SKM-1 treated with dmso at 0.1 percent for 144 hours (cell line): ENCODE results near the gene IP6K1.

Source experiments
- DNase-seq: peaks from one replicate; lab custom pipeline; 2025; ENCODE audit not compliant: unreplicated experiment; lab: John Stamatoyannopoulos, UW

Gene IP6K1

DNA sequence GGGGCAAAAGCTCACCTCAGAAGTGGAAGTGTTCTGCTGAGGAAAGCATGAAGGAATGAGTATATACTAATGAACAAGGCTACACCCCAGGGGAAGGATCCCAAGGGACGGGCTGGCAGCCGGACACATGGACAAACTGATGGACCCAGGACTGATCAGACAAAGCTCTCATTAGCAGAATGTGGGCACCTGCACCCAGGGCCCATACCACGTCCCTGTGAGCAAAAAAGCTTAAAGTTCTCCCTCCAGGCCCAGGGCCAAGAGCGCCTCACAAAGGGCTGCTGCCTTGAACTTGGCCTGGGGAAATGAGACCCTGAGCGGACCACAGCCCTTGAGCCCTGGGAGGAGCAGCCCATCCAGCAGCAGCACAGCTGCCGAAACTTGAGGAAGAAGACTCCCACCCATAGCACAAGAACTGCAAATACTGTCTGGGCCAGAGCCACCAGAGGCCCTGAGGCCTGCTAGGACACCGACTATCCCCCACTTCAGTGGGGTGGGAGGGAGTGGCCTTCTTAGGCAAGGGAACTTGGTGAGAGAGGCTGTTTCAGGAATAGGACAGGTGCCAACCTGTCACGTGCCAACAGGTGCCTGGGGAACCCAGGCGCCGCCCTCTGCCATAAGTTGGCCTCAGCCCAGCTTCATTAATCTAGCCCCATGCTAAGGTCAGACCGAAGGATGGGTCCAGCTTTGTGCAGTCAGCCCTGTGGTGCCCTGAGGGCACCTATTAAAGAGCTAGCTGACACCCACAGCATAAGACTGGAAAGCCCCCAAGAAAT is 60.2 kb downstream of the IP6K1 start:
- no peak for DNase-seq

DNA sequence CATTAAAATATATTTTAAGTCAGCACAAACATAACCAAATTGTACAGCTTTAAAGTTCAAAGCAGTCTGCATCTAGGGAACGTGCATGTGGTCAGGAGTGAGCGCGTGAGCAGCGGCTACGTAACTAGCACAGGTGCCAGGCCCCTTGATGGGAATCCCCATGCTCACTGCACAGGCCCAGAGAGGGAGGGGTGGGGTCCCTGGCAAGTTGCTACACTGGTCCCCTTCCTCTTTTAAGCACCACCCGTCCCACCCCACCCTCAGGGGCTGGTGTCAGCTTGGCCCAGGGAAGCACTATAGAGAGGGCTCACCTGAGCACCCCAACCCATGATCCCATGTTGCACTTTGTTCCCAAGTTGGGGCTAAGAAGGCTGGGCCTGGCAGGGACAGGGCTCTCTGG is 61.8 kb downstream of the IP6K1 start:
- DNase-seq, result no peak

DNA sequence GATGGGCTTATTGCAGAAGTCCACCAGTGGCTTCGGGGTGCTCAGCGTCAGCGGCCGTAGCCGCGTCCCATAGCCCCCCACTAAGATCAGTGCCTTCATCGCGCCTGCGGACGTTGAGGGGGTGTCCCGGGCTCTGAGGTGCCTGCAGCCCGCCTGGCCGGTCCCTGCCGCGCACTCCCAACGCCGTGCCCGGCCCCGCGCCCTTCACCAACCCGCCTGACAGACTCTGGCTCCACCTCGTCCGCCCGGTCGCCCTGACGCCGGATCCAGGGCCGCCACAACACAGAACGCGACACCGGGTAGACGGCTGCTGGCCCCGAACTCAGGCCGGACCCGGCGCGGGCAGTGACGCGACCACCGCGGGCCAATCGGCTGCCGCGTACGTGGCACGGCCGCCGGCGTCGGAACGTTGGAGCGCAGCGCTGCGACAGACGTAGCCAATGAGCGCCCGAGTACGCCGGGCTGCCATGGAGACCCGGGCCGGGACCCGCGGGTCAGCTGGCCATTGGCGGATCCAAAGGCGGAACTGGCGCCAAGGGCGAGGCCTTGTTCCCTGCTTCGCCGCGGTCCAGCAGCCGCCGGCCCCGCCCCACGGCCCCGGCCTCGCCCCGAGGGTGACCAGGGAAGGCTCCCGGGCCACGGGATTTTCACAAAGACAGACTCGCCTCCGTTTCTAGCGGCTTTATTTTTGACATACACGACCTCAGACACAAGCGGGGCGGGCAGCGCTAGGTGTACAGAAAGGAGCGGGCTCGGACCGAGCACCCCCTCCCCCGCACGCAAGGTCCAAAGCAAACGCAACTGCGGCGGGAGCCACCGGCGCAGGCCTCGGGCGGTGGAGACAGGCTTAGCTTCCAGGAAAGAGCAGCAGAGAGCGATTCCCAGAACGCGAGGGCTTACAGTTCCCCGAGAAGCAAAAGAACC is 62.5 kb downstream of the IP6K1 start, which contains the start of gene GMPPB:
TSS of gene GMPPB (minus strand) at position 324 of the 924 bp plus-strand sequence. CDS start at position 99, 225 bp downstream.
- DNase-seq, result peak; percentile 93

DNA sequence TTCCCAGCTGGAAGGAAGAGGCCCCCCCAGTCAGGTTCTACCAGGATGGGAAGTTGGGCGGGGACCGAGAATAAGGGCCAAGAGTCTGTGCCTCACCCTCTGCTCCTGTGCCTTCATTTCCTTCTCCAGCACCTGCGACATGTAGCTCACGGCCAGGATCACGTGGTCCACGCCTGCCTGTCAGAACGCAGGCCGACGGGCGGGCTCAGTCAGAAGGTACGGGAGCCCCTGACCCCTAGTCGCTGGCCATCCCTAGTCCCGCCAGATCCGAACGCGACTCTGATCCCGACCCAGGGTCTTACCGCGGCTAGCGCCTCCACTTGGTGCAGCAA is 63.1 kb downstream of the IP6K1 start:
- peak; percentile 23 for DNase-seq

DNA sequence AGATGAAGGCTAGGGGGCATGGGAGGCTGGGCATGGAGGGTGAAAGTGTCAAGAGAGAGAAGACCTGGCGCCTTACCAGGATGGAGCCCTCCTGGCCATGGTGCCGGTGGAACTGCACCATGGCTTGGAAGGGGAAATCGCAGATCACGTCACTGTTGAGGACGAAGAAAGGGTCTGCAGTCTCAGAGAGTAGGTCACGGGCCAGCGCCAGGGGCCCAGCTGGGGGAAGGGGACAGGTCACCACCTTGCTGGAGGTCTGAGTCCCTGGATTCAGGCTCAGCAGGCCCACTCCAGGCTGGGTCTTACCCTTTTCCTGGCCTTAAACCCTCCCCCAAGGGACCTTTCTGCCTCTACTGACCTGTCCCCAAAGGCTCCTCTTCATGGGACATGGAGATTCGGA is 63.4 kb downstream of the IP6K1 start:
- DNase-seq, result no peak

DNA sequence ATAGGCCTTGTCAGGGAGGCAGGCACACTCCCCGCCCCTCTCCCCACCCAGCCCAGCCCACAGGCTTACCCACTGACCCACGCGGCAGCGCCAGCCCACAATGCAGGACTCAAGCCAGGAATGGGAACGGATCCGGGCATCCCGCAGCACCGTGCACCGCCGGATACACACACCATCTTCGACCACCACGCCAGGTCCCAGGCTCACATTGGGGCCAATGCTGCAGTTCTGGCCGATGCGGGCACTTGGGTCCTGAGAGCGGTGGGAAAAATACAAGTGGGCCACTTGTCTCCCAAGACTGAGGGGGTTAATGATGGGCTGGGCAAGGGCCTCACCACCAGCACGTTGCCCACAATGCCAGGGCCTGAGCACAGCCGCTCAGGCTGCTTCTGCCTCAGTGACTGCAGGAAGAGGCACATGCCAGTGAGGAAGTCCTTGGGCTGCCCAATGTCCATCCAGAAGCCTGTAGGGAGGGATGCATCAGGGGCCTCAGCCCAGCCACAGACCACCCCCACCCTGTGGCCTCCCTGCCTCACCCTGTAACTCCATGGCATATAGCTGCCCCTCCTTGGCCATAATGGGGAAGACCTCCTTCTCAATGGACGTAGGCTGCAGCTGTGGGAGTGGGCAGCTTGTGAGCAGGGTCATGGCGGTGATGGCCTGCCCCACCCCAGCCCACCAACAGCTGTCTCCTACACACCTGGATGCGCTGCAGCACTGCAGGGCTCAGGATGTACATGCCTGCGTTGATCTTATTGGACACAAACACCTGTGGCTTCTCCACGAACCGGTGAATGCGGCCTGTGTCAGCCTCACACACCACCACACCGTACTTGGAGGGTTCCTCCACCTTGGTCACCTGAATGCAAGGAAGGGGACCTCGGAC is 64.2 kb downstream of the IP6K1 start:
- DNase-seq, result no peak

DNA sequence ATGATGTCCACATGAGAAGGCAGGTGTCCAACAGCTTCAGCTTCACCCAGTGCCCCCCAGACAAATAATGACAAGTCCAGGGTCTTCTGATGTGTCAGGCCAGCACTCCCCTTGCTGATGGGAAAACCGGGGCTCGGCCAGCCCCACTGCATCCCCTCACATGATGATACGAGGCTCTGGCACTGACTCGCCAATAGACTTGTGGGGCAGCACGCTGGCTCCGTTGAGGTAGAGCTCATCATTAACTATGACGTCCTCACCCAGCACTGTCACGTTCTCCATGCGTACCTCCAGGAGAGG is 64.8 kb downstream of the IP6K1 start:
- no peak for DNase-seq

DNA sequence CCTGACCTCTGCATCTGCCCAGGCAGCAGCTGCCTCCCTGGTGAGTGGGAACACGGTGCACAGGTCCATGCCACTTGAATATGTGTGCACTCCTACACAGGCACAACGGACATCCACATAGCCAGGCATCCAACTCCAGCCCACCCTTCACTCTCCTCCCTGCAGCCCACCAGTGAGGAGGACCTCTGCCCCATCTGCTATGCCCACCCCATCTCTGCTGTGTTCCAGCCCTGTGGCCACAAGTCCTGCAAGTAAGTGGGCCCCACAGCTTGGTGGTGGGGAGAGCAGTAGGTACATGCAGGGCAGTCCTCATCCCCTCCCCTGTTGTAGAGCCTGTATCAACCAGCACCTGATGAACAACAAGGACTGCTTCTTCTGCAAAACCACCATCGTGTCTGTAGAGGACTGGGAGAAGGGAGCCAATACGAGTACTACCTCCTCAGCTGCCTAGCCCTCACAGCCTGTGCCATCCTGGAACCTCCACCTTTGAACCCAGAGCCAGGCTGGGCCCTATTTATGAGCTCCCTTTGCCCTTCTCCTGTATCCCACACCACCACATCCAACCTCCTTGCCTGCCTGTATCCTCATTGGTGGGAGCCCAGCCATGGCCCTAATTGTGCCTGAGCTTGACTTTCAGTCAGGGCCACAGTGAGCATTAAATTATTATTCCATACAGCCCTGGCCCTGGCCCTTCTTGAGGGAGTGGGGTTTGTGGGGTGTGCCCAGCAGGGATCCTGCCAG is 65.3 kb downstream of the IP6K1 start:
- no peak for DNase-seq

DNA sequence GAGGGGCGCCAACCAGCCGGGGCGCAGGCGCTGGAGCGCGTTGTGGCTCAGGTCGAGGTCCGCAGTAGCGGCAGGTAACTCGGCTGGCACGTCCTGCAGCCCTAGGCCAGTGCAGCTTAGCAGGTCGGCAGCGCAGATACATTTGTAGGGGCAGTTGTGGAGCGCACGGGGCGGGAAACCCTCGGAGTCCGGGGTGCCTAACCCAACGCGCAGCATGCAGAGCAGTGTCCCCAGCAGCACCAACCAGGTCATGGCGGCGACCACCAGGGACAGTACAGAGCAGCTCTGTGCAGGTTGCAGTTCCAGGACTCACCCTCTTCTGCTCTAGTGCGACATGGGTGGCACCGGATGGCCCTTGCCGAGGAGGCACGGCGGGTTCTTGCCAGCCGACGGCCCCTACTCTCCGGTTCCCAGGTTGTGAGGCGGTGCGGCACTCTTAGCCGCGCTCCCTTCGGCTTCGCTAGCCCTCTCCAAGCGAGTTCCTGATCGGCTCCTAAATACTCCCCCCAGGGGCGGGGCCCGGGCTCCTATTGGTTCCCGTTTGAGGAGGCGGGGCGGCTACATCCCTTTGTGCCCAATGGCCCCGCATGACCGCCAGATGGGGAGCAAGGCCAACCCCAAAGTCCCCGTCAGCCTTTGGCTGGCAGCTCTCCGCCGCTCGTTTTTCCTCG is 67.0 kb downstream of the IP6K1 start, which contains the start of gene AMIGO3:
TSS of gene AMIGO3 (minus strand) at position 471 of the 671 bp plus-strand sequence. CDS start at position 252, 219 bp downstream.
- peak; percentile 66 for DNase-seq

DNA sequence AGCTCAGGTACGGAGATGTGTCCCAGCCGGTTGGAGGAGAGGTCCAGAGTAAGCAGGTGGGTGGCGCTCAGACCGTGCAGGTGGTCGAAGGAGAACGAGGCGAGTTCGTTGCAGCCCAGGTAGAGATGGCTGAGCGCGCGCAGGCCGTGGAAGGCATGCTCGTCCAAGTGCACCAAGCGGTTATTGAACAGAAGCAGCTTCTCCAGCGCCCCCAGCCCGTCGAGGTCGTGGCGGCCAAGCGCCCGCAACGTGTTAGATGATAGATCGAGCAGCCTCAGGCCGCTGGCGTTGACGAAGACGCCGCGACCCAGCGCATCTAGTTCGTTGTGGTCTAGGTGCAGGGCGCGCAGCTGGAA is 67.5 kb downstream of the IP6K1 start:
- no peak for DNase-seq

DNA sequence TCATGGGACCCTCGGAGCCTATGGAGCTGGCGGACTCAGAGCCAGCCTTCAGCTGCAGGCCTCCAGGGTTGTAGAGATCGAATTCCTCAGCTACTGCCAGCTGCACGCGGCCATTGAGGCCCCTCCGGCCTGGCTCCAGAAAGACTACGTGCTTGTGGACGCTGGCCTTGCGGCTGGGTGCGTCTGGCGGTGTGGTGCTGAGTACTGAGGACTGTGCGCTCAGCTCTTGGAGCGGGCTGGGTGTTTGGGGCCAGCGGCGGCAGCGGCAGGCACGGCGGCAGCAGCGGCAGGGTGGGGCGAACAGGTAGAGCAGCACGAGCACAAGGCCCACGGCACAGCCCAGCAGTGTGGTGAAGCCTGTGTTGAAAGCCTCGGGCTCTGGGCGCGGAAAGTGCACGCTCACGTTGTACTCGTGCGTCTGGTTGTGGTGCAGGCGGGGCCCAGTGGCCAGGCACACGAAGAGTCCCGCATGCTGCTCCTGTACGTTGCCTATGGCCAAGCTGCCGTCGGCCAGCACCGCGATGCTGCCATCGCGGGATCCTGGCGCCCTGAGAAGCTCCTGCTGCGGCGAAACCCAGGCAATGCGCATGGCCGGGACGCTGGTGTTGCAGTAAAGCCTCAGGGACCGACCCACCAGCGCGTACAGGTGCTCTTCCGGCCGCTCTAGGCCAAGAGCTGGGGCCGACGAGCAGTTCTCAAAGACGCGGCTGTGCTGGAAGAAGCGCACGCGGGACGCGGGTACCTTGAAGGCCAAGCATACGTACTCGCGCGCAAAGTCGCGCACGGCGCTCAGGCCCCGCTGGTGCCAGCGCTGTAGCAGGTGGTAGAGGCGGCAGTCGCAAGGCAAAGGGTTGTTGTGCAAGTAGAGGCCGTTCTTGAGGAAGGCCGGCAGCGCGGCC is 68.1 kb downstream of the IP6K1 start:
- DNase-seq, result no peak

DNA sequence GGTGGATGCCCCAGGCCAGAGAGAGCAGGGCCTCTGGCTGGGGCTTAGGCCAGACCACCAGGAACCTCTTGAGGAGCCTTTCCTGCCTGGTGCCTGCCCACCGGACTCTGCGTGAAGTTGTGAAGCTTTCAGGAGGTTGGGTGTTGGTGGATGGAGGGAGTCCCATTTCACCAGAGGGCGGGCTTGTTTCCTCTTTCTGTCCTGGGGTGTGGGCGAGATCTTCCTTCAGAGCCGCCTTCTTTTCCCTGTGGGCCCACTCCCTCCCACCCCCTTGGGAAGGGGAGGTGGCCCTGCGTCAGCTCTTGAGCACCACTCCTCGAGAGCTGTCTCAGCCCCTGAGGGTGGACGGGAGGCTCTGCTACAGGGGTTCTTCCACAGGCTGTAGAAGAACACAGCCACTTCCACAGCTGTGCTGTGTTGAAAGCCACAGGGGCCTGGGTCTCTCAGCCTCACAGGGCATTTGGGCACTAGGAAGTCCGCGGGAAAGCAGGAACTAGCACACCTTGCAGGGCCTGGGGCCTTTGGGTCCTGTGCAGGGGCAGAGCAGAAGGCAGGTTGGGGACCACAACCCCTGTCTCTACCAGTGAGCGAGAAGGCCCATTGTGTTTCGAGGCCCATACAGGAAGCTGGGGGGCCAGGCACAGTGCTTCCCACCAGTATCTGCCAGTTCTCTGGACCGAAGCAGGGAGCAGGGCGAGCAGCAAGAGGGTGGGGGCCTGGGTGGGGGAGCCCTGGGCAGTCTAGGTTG is 69.0 kb downstream of the IP6K1 start:
- DNase-seq, result no peak

DNA sequence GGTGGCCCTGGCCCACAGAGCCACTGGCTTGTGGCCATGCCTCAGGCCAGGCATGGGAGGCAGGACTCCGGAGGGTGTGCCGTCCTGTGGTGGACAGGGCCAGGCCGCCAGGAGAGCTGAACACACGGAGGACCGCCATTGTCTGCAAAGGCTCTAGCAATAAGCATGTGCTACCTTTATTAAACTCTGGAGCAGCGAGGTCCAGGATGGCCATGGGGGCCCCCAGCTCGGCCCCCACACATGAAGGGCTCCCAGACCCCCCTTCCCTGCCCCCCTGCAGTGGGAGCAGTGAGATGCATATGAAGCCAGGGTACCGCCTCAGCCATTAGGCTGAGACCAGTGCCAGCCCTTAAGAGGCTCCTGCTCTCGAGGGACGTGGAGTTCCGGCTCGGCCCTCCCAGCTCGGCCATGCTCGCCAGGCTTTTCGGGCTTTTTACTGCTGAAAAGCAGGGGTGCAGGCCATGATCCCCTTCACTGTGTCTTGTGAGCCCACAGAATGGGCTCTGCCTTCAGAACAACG is 69.6 kb downstream of the IP6K1 start:
- no peak for DNase-seq

DNA sequence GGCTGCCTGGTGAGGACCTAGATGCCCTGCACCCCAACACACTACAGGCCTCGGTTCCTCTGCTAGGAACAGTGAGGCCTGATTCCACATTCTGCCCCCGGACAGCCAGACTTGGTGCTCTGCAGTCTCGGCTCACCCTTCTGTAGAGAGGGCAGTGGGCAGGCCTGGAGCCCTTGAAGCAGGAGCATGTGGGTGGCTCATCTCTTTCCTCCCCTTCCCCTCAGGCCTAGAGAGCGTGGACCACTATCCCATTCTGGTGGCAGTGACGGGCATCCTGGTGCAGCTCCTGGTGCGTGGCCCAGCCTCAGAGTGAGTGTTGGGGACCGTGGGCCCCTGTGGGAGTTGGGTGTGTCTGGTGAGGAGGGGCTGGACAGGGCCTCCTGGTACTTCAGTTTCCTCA is 70.2 kb downstream of the IP6K1 start:
- no peak for DNase-seq

DNA sequence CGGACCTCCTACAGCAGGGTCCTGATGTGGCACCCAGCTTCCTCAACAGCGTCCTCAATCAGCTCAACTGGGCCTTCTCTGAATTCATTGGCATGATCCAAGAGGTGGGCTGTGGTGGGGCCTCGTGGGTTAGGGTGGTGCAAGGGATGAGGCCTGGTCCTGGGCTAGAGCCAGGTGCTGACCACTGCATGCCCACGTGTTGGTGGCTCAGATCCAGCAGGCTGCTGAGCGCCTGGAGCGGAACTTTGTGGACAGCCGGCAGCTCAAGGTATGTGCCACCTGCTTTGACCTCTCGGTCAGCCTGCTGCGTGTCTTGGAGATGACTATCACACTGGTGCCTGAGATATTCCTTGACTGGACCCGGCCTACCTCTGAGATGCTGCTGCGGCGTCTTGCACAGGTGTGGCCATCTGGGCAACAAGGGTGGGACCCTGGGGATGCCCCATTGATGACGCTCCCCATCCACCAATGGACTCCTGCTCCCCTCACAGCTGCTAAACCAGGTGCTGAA is 70.7 kb downstream of the IP6K1 start:
- DNase-seq, result no peak

DNA sequence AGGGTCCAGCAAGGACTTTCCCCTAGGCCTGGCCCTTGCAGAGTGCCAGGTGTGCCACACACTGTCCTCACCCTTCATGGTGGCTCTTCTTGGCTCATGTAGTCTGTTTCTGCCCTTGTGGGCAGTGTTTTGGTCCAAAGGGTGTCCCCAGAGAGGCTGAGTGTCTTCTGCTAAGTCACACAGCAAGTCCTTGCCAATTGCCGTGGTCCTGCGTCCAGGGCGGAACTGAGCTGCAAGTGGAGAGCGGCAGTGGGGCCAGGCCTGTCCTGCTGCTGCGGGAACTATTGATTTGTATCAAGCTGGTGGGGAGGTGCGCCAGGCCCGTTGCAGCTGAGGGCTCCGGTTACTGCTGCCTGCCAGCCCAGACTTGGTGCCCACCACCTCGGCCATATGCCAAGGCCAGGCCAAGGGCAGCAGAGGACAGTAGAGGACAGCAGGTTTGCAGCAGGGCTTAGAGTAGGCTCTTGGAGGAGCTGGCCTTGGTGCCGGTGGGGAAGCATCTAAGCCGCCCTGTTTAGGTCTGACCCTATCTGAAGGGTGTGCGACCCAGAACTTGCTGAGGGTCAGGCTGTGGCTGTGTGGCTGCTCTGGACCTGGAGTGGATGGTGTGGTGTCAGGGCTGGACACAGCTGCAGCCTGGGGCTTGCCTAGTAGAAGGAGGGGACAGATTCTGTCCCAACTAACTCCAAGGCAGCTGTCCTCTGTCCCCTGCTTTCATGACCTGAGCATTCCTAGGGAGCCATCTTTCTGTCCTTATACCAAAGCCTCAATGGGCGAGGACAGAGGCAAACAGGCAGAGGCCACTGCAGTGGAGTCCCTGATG is 71.4 kb downstream of the IP6K1 start:
- DNase-seq, result no peak
